AML-193 (cell line): ENCODE measurements around the gene LRRC61.
A peak's percentile ranks its signal among the peaks of the same experiment; 100 is the strongest.

Experiments
- DNase-seq, 2 experiments: peaks; one replicate each; lab custom pipeline; 2025; lab: John Stamatoyannopoulos, UW

The LRRC61 gene

DNA sequence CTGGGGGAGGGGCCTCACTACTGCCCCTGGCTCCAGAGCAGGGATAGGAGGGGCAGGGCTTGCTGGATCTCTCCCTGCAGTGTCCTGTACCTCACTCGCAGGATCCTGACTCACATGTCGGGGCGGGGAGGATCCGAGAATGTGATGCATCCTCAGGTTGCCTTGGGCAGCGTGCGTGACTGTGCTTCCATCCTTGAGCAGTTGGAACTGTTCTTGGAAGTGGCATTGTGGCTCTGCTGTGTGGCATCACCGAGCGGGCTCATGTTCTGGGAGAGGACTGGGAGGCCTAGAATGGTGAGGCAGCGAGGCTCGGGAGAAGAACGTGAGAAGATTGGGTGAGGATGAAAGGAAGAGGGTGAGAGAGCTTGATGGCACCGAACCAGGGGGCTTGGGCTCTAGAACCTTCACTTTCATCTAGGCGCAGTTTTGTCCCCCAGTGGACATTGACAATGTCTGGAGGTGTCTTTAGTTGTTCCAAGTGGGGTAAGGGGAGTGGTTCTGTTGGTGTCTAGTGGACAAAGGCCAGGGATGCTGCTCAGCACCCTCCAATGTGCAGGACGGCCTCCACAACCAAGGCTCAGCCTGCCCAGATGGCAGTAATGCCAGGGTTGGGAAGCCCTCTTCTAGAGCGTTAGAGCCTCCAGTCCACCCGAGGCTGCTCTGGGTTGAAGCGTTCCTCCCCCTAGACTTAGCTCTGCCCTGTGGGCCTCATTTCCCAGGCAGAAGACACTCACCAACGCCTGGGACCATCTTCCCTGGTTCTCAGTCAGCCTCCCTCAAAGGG is 9.9 kb downstream of the LRRC61 start:
- no peak for DNase-seq

DNA sequence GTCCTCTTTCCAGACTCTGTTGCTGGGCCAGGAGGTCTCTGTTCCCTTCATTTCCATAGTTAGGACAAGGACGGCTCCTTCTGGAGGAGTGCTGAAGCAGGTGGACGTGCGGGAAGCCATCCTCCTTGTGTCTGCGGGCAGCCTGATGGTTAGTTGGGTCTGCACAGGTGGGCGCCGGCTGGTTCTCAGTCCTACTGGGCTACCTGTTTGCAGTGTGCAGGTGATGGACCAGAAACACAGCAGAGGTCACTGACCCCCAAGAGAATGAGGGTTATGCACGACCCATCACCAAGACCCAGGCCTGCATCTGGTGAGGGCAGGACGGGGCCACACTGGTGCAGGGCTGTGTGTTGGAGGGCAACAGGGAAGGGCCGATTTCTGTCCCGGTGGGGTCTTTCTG is 10.5 kb downstream of the LRRC61 start:
- DNase-seq, result no peak

DNA sequence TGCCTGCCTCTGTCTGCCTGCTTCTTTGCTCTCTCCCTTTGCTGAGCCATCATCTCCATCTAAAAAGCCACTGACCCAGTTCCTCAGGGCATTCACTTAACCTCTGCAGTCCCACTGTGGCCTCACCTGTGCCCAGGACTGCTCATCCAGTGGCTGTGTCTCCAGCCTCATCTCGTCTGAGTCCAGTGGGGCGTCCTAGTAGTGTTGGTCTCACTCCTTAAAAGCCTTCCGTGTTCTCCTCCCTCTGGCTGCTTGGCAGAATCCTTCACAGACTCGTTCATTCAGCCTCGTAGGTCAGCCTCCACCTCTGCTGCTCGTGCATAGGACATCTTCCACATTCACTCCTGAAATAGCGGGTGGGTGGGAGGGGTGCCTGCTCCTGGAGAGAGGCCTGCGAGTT is 11.0 kb downstream of the LRRC61 start:
- DNase-seq, result no peak

GRCh38 chr7:150335108-150335773 is 12.1 kb downstream of the LRRC61 start:
- DNase-seq, result no peak

GRCh38 chr7:150335774-150336112 is 12.6 kb downstream of the LRRC61 start:
- no peak for DNase-seq

DNA sequence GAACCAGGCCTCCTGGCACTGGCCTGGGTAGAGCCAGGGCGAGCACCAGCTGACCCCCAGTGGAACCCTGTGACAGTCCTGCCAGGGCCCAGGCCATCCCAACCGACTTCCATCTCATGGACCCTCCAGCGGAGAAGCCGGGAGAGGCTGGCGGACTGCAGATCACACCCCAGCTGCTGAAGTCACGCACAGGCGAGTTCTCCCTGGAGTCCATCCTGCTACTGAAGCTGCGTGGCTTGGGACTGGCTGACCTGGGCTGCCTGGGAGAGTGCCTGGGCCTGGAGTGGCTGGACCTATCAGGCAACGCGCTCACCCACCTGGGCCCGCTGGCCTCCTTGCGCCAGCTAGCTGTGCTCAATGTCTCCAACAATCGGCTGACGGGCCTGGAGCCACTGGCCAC is 13.6 kb downstream of the LRRC61 start:
- no peak for DNase-seq

GRCh38 chr7:150337179-150337578 is 14.0 kb downstream of the LRRC61 start:
- no peak for DNase-seq

DNA sequence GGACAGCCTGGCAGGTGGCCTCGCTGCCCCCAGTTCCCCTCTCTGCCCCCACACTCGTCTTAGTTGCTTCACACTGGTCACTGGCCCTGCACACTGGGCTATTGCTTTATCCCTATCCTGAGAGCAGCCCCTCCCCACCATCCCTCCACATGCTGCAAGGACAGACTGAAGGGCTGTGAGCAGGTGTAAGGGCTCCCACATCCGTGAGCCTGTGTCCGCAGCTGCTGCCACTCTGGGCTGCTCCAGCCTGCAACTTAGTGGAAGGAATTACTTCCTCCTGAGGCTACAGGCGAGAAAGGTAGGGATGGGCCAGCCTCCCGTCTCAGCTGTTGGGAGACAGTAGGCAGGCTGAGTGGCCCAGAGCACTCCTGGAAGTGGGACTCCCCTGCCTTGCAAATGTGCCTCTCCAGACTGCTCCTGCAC is 14.5 kb downstream of the LRRC61 start:
- DNase-seq, result no peak

DNA sequence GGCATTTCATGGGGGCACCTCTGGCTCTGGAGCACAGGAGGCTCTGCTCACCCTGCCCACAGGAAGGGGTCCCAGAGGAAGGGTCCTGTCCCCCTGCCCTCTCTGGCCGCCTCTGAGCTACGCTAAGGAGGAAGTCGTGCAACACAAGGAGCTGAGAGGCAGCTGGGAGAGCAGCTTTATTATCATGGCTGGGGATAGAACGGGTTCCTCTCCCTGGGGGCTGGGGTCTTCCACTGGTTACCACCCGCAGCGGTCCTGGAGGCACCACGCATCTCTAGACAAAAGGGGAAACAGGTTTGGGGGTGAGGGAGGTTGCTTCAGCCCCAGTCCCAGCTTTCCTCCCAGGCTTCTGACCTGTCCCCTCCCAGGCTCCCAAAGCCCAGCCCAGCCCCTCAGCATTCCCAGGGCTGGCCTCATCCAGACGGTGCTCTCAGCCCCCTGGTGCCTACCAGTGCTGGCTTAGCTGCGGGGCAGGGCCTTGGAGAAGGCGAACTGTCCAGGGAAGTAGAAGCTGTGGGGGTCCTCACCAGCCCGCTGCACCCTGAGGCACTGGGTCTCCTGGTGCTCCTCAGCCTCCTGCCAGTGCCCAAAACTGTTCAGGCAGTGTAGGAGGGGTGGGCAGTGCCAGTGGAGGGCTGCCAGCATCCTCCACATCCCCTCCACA is 15.1 kb downstream of the LRRC61 start:
- no peak for DNase-seq

GRCh38 chr7:150339409-150339809 is 16.3 kb downstream of the LRRC61 start:
- no peak for DNase-seq

- no peak for DNase-seq
These were observed 17.0 kb downstream of the LRRC61 start for GRCh38 chr7:150340024-150340749.

DNA sequence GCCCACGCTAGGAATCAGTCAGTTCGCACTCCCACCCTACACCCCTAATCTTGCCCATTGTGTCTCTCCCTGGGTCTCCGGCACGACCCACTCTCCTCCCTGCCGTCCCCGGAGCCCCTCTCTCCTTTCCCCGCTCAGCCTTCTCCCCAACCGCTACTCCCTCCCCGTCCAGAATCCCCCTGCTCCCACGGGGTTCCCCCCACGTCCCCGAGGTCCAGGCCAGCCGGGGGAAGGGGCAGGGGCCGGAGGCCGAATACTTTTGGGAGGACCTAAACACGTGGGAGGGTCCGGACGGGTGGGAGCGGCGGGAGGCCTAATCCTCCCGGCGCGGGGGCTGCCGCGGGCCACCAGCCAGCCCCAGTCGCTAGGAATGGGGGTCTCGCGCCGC is 17.7 kb downstream of the LRRC61 start:
- DNase-seq, result no peak

- no peak for DNase-seq
These were observed 18.3 kb downstream of the LRRC61 start, which contains the start of gene RARRES2 for GRCh38 chr7:150341263-150342120. Gene RARRES2, minus strand, starts transcription at chr7:150341629. Its CDS starts 1,020 bp downstream, at chr7:150340609.

- DNase-seq, result no peak
These were observed 18.9 kb downstream of the LRRC61 start for GRCh38 chr7:150342121-150342408.

GRCh38 chr7:150343225-150343624 is 20.1 kb downstream of the LRRC61 start:
- DNase-seq, result no peak

GRCh38 chr7:150344299-150344698 is 21.1 kb downstream of the LRRC61 start:
- DNase-seq, result no peak

DNA sequence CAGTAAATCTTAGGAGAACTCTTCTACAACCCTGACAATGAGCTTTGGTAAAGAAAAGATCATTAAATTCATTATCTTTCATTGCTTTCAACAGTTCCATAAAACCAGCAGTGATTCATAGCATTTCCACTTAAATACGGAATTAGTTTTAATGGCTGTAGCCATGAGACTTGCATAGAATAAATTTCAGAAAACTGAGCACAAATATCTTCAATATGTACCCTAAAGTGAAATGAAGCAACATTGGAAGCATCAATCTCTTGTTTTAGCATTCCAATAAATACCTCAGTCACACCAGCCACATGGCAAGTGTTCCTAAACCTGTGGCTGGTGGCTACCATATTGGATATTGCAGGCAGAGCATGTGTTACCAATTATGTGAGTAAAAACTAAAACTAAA is 21.9 kb downstream of the LRRC61 start:
- no peak for DNase-seq

GRCh38 chr7:150346922-150347321 is 23.8 kb downstream of the LRRC61 start:
- DNase-seq, result no peak

DNA sequence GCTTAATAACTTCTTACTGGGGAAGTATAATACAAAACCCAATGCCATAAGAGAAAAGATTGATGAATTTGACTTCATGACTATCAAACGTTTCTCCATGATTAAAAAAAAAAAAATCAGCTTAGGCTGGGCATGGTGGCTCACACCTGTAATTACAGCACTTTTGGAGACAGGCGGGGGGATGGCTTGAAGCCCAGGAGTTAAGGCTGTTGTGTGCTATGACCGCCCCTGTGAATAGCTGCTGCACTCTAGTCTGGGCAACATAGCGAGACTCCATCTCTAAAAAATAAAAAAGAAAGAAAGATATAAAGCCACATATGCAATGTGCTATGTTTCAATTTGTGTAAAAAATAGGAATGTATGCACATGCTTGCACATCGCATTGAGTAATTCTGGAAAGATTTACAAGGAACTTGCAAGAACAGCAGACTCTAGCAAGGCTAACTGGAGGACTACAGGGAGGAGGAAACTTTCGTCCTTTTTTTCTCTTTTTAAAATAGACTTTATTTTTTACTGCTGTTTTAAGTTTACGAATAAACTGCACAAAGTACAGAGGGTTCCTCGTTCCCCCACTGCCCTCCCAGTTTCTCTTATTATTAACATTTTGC is 28.5 kb downstream of the LRRC61 start:
- DNase-seq, result no peak

DNA sequence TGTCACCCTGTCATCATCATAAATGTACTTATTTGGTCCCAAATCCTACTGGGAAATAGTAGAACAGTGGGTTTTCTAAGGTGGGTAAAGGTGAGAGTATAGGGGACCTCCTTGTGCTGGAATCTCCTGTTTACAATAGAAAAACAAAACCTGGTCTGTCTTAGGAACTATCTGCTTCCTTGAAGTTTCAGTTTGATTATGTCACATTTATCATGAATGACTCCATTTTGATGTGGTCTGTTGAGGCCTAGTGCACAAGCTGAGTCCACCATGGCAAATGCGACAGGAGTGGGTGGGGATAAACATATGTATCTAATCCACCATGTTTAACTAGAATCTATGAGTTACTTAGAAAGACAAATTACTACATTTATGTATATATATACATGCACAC is 32.5 kb downstream of the LRRC61 start:
- no peak for DNase-seq

DNA sequence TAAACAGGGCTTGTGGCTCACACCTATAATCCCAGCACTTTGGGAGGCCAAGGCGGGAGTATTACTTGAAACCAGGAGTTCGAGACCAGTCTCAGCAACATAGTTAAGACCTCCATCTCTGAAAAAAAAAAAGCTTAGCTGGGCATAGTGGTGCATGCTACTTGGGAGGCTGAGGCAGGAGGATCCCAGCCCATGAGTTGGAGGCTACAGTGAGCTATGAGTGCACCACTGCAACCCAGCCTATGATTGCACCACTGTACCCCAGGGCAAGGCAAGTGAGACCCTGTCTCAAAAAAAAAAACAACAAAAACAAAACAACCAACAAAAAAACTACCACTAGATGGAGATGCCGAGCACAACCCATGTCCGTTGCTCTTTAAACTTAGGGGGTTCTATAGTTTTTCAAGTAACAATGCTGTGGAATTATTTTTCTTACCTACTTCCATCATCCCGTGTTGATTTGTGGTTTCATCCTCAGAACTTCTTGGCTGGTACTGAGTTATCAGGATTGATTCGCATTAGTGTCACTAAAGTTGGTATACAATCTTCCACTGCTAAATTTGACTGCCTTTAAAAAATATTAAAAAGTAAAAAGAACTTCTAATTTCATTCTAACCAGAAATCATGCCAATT is 33.2 kb downstream of the LRRC61 start:
- peak; percentile 24 to 38 for DNase-seq
